Hepatocyte (in vitro differentiated cells): ENCODE results near the gene MTF2.

Source experiments
- EZH2phosphoT487 ChIP-seq: fragments of 200-600 bp; sonication (generic); IDR thresholded peaks from one replicate; pipeline ENCODE4 v1.6.1; 2018; ENCODE audit warnings: antibody characterized with exemption, mild to moderate bottlenecking, low read depth, moderate library complexity; ENCODE audit not compliant: unreplicated experiment, severe bottlenecking
- TF ChIP-seq, protein P1 (sequence below): fragments of 200-600 bp; sonication (generic); IDR thresholded peaks from 2 replicates; pipeline ENCODE4 v1.5.1; 2016; ENCODE audit warnings: antibody characterized with exemption, mild to moderate bottlenecking; ENCODE audit not compliant: poor library complexity

DNA sequence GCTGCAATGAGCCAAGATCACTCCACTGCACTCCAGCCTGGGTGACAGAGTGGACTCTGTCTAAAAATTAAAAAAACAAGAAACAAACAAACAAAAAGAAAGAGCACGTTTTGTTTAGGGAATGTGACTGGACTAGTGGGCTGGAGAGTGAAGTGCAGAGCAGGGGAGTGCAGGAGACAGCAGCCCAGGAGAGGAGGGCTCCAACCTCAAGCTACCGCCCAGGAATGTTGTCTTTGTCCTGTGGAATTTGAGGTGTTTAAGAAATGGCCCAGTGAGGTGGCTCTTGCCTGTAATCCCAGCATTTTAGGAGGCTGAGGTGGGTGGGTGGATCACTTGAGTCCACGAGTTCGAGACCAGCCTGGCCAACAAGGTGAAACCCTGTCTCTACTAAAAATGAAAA is 42.4 kb upstream of the MTF2 start:
- TF ChIP-seq, protein P1, sequence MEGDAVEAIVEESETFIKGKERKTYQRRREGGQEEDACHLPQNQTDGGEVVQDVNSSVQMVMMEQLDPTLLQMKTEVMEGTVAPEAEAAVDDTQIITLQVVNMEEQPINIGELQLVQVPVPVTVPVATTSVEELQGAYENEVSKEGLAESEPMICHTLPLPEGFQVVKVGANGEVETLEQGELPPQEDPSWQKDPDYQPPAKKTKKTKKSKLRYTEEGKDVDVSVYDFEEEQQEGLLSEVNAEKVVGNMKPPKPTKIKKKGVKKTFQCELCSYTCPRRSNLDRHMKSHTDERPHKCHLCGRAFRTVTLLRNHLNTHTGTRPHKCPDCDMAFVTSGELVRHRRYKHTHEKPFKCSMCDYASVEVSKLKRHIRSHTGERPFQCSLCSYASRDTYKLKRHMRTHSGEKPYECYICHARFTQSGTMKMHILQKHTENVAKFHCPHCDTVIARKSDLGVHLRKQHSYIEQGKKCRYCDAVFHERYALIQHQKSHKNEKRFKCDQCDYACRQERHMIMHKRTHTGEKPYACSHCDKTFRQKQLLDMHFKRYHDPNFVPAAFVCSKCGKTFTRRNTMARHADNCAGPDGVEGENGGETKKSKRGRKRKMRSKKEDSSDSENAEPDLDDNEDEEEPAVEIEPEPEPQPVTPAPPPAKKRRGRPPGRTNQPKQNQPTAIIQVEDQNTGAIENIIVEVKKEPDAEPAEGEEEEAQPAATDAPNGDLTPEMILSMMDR: no peak
- TF ChIP-seq EZH2phosphoT487: no peak
